NB4 (cell line): Measurements from ENCODE around the gene PLCXD1.
"Not testable (repeated sequence)": the region's sequence is repeated elsewhere in the genome, so short reads cannot be mapped to it uniquely, and the experiment has no call there.

ENCODE experiments used
- CTCF ChIP-seq: IDR thresholded peaks from one replicate; pipeline ENCODE4 v1.5.1; 2012; ENCODE audit warnings: low read depth, low read length
- POLR2A ChIP-seq: IDR thresholded peaks from 2 replicates; pipeline ENCODE4 v1.6.1; 2011; ENCODE audit warnings: mild to moderate bottlenecking; ENCODE audit not compliant: insufficient read length; ENCODE audit errors: extremely low read depth

- not testable (repeated sequence) for TF ChIP-seq CTCF, POLR2A
Observed at GRCh38 chrX:306614-307251, 25.6 kb downstream of the PLCXD1 start.
